Measurements from ENCODE around the gene PPFIBP1.

GRCh38 chr12:27555925-27556778 lies 32.1 kb downstream of the PPFIBP1 start:
- TF ChIP-seq POLR2A (IDR thresholded peaks at IDR 0.05) (no peak), CTCF (IDR thresholded peaks at IDR 0.05) (no peak)
